OCI-M2 (cell line): ENCODE results near the gene NUDT9.
"Not testable (repeated sequence)": the region's sequence is repeated elsewhere in the genome, so short reads cannot be mapped to it uniquely, and the experiment has no call there.

Experiments used
- DNase-seq: peaks from one replicate; lab custom pipeline; 2025; ENCODE audit not compliant: unreplicated experiment; lab: John Stamatoyannopoulos, UW

NUDT9 gene

GRCh38 chr4:87406902-87407301 lies 15.5 kb upstream of the NUDT9 start:
- DNase-seq = not testable (repeated sequence)

- DNase-seq = no peak
Measured at GRCh38 chr4:87409420-87409939, 12.9 kb upstream of the NUDT9 start.

- DNase-seq = no peak
Measured at GRCh38 chr4:87410157-87410556, 12.2 kb upstream of the NUDT9 start.

- DNase-seq = no peak
Measured at GRCh38 chr4:87410679-87411078, 11.7 kb upstream of the NUDT9 start.

GRCh38 chr4:87414816-87415215 lies 7.6 kb upstream of the NUDT9 start:
- no peak for DNase-seq

- DNase-seq = no peak
Measured at GRCh38 chr4:87416965-87417364, 5.4 kb upstream of the NUDT9 start.

- not testable (repeated sequence) for DNase-seq
Measured at GRCh38 chr4:87418410-87418809, 4.0 kb upstream of the NUDT9 start.

GRCh38 chr4:87419578-87420249 lies 2.7 kb upstream of the NUDT9 start:
- no peak for DNase-seq

GRCh38 chr4:87420276-87420830 lies 2.0 kb upstream of the NUDT9 start:
- DNase-seq = no peak

GRCh38 chr4:87423317-87424098 lies 1.1 kb downstream of the NUDT9 start:
- DNase-seq = no peak

- DNase-seq = not testable (repeated sequence)
Measured at GRCh38 chr4:87424099-87424543, 1.7 kb downstream of the NUDT9 start.

- DNase-seq = no peak
Measured at GRCh38 chr4:87425711-87426110, 3.3 kb downstream of the NUDT9 start.

GRCh38 chr4:87426865-87427517 lies 4.6 kb downstream of the NUDT9 start:
- DNase-seq = no peak

GRCh38 chr4:87427518-87427868 lies 5.1 kb downstream of the NUDT9 start:
- no peak for DNase-seq

- no peak for DNase-seq
Measured at GRCh38 chr4:87428979-87429378, 6.6 kb downstream of the NUDT9 start.

GRCh38 chr4:87430038-87430437 lies 7.7 kb downstream of the NUDT9 start:
- DNase-seq = no peak

- no peak for DNase-seq
Measured at GRCh38 chr4:87433342-87433741, 11.0 kb downstream of the NUDT9 start.

- no peak for DNase-seq
Measured at GRCh38 chr4:87442889-87443288, 20.5 kb downstream of the NUDT9 start.

GRCh38 chr4:87444741-87445140 lies 22.4 kb downstream of the NUDT9 start:
- no peak for DNase-seq

- no peak for DNase-seq
Measured at GRCh38 chr4:87445964-87446363, 23.6 kb downstream of the NUDT9 start.

GRCh38 chr4:87446375-87446774 lies 24.0 kb downstream of the NUDT9 start:
- not testable (repeated sequence) for DNase-seq
